IPS-18c (cell line): ENCODE measurements around the gene NR2E1.

Source experiments
- H3K4me3 ChIP-seq: 2 replicates; pipeline ENCODE4 v1.7.0; 2013; ENCODE audit warnings: low read depth, mild to moderate bottlenecking, low read length, moderate library complexity; ENCODE audit not compliant: insufficient read depth
- H3K9me3 ChIP-seq: one replicate; pipeline ENCODE4 v1.6.1; 2013; ENCODE audit warnings: mild to moderate bottlenecking, low read length, moderate library complexity; ENCODE audit not compliant: control insufficient read depth, insufficient read depth

Gene NR2E1

GRCh38 chr6:108165714-108166663 lies at the start of gene NR2E1:
NR2E1 (plus strand) TSS chr6:108166022; CDS start chr6:108166766, 744 bp downstream.
- H3K4me3 ChIP-seq: peak within 1 kb of the TSS; percentile 45
- no peaks in the 10 kb centered on the region for H3K9me3 ChIP-seq

- H3K4me3 ChIP-seq: peak overlapping the region; percentile 51; the same call in 1 of the 2 replicates
Observed at GRCh38 chr6:108116546-108117426, 49.0 kb upstream of the NR2E1 start.

DNA sequence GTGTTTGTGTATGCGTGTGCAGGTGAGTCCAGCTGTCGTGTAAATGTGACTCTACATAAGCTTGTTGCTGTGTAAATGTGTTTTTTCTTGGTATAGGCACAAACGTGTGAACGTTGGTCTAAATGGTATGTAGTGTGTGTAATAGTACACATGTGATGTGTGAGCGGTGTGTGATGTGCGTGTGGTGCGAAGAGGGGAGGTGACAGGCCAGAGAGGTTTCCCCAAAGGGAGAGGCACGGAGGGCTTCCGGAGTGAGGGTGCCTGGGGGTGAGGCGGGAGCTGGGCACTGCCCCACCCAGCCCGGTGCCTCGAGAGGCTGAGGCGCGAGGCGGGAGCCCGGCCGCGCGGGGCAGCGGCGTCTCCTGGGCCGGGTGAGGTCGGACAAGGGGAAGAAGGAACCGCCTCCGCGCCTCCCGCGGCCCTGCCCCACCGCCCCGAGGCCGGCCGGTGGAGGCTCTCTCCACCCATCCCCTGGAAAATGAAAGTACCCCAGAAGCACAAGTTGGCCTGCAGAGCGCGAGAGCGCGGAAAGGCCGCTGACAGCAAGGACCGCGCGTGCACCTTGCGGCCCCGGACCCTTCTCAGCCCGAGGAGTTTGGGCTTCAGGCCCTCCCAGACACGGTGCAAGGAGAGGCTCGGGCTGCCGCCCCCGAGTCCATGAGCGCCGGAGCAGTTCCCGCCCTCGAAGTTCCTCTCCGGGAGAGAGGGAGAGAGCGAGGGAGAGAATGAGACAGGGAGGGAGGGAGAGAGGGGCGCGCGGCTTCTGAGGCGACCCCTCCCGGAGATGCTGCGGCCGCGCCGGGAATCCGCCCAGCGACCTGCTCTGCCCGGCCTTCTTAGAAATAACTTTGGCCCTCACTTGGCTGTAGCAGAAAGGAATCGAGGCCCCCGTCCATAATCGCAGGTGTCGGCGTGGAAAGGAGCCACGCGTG lies 48.1 kb upstream of the NR2E1 start:
- Histone ChIP-seq H3K4me3 (peak overlapping the region; percentile 51; the same call in 1 of the 2 replicates), H3K9me3 (no peaks in the 10 kb centered on the region)

More at GRCh38 chr6:108116546-108117426, 49.0 kb upstream of the NR2E1 start:
- no peaks in the 10 kb centered on the region for H3K9me3 ChIP-seq

- peak overlapping the region; percentile 51; the same call in 1 of the 2 replicates for H3K4me3 ChIP-seq
- H3K9me3 ChIP-seq: no peaks in the 10 kb centered on the region
Observed at GRCh38 chr6:108118359-108118724, 47.5 kb upstream of the NR2E1 start.

DNA sequence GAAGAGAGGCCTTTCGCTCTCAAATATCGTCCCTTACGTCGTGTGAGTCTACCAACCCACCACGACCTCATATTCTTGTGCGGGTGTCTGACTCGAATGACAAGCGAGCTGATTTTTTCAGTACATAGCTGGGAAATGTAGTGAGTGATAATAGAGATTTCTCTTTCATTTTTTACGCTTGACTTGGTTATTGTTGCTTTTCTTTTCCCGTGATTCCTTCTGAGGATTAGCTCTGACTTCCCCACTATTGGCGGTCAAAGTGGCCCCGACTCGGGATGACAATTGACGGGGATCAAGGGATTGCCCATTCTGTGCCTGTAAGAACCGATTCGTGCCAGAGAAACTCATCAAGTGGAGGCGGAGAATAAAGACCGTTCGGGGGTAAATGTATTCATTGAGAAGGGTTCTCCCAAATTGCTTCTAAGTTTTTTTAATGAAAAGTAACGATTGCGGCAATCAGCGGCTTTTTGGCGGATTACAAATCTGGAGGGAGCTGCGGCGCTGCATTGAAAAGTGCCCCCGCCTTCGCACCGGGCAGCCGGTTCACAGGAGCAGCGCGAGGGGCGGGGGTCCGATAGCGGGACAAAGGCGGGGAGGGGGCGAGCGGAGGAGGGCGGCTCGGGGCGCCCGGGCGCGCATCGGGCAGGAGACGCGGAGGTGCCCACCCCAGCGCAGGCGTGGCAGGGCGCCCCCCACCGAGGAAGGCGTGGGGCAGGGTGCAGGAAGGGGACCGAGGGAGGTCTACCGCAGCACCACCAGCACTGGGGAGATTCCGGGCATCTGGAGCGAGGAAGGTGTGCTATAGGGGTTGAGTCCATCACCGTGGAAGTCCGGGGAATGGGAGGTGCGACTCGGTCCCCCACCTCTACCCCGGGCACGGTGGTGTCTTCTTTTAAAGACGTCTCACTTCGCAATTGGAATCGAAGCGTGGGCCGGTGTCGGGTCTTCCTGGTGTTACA lies 46.7 kb upstream of the NR2E1 start:
- Histone ChIP-seq H3K4me3 (peak overlapping the region; percentile 36; the same call in 1 of the 2 replicates), H3K9me3 (no peaks in the 10 kb centered on the region)

DNA sequence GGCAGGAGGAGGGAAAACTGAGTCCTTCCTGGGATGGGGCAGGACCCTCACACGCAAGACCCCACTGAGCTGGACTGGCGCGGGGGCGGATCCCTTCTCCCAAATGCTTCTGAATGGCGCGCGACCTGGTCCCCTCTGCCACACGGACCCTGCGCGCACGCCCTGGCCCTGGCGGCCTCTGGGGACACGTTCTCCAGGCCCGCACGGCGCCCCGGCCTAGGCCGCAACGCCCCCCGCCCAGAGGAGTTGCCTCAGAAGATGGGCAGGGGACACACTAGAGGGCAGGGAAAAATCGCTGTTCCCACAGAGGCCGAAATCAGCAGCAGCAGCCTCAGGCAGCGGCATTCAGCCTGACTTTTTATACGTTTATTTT lies 46.1 kb upstream of the NR2E1 start:
- H3K4me3 ChIP-seq: peak overlapping the region; percentile 36; the same call in 1 of the 2 replicates
- H3K9me3 ChIP-seq: no peaks in the 10 kb centered on the region

DNA sequence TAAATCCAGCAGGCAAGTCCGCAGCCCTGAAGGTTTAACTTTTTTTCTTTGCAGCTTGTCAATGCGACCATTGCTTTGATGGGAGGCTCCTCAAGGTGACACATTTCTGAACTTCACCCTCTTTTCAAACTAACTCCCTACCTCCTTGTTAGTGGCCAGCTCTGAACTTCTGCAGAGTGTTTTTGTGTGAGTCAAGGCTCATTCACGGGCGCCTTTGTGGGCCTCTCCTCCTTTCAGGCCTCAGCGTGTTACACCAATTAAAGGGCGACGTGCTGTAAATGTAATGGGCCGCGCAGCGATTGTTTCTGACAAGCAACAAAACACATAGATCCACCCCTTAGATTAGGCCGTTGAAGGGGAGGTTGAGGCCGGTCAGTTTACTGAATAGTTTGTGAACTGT lies 45.5 kb upstream of the NR2E1 start:
- Histone ChIP-seq H3K4me3 (no peak overlapping the region), H3K9me3 (no peaks in the 10 kb centered on the region)

DNA sequence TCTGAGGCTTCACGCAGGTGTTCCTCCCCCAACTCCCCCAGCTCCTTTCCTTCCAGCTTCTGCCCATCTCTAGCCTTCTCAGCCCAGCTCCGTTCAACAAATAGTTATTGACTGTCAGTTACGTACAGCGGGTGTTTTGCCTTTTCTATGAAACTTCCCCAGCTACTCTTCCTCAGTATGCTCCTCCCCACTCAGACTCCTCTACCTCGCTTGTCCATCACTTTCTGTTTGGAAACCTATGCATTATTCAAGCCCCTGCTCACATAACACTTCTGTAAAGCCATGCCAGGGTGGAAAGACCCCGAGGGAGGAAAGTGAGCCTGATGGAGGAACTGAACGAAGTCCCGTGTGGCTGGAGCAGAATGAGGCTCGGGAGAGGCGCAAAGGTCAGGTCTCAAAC lies 44.2 kb upstream of the NR2E1 start:
- H3K4me3 ChIP-seq: no peak overlapping the region
- H3K9me3 ChIP-seq: no peaks in the 10 kb centered on the region

DNA sequence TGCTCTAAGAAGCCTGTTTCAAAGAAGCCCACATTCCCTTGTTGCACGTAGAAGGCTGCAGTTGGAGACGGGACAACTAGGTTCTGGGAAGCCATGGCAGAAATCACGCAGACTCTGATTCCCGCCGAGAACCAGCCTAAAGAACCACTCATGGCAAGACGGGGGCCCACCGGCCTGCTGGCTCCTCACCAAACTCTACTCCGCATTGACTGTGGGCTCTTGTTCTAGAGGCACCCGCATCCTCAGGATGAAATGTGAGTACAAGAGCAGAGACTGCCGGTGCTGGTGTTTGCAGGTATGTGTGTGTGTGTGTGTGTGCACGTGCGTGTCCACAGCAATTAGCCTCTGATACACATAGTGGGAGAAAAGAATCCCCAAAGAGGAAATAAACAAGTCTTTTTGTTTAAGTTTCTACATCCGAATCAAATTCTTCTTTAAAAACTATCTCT lies 42.3 kb upstream of the NR2E1 start:
- Histone ChIP-seq H3K4me3 (no peak overlapping the region), H3K9me3 (no peaks in the 10 kb centered on the region)

DNA sequence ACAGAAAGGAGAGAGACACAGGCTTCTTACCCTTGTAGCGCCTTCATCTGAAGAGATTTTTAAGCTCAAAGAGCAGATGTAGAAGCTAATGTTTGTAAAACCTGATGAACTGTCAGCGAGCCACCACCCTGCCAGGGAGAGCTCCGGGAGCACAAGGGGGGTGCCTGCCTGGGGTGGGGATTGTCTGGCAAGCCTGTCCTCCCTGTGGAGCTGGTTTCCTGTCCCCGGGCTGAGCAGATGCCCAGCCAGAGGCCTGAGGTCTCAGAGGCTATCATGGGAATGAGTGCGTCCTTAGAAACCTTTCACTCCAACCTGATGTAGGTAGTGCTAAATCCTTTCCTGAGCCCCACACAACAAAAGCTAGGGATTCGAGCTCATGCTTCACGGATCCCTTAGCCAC lies 41.9 kb upstream of the NR2E1 start:
- H3K4me3 ChIP-seq: no peak overlapping the region

GRCh38 chr6:108127056-108127455 lies 38.8 kb upstream of the NR2E1 start:
- Histone ChIP-seq H3K9me3 (peaks cover 2% of the 10 kb centered on the region), H3K4me3 (no peak overlapping the region)

More for the DNA sequence above, 41.9 kb upstream of the NR2E1 start:
- no peaks in the 10 kb centered on the region for H3K9me3 ChIP-seq

GRCh38 chr6:108127826-108128225 lies 38.0 kb upstream of the NR2E1 start:
- no peak overlapping the region for H3K4me3 ChIP-seq
- peaks cover 2% of the 10 kb centered on the region for H3K9me3 ChIP-seq

- Histone ChIP-seq H3K4me3 (no peak overlapping the region), H3K9me3 (peaks cover 2% of the 10 kb centered on the region)
Observed at GRCh38 chr6:108130262-108130661, 35.6 kb upstream of the NR2E1 start.

DNA sequence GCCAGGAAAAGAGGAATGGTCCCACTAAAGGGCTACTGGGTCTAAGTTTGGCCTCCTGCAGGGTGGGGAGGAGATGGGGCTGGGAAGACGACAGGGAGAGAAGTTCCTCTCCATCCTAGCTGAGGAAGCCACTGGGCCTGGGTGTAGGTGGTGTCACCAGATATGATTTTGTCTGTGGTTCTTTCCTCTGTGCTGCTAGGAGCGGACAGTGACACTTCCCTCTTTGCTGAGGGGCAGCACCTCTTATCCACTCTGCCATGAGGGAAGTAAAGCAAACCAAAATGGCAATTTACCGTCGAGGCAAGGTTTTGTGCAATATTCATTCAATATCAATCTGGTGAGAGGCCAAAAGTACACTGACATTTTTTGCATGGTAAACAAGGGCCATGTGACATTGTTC lies 33.0 kb upstream of the NR2E1 start:
- Histone ChIP-seq H3K4me3 (no peak overlapping the region), H3K9me3 (peaks cover 2% of the 10 kb centered on the region)

DNA sequence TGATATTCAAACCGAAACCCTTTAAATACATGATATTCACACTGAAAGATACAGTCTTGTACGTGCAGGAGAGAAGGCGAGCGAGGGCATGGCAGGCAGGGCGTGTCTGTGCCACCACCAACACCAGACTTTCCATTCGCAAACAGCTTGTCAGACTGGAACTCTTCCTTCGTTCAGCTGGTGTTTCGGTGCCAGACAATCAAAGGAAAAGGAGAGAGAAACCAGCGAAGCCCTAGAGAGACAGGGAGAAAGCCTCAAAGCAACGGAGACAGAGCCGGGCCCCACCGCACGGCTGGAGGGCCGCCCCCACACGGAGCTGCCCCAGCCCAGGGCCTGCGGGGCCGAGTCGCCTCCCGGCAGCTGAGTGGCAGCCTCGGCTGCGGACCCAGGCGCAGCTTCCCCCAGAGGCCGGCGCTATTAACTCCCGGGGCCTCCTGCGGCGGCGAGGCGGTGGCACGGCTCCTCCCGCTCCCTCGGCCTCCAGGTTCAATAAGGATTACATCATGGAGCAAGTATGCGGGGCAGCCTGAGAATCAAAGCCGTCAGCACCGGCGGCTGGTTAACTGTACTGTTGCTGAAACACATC lies 32.1 kb upstream of the NR2E1 start:
- Histone ChIP-seq H3K4me3 (peak overlapping the region; percentile 4), H3K9me3 (peaks cover 2% of the 10 kb centered on the region)
